PC-9 (cell line): ENCODE measurements around the gene UNC13C. TPM values are rescaled to one million over a fixed set of nuclear protein-coding genes. Genes with fewer than 3 reads are reported as not detected.

Source experiments
- BruUV-seq: library from RNA; stranded (reverse); fragments of 400-500 nt; replicated peaks from 2 replicates; lab custom pipeline; 2021; lab: Mats Ljungman, UMichigan
- CTCF ChIA-PET: fragments of 300-600 bp; sonication (Branson Sonifier 250); formaldehyde crosslinking; loops from one replicate; lab custom pipeline; 2022; ENCODE audit warnings: antibody characterized with exemption; lab: Charles Lee
- POLR2A ChIA-PET: fragments of 300-600 bp; sonication (Branson Sonifier 250); formaldehyde crosslinking; loops from one replicate; lab custom pipeline; 2022; ENCODE audit warnings: antibody characterized with exemption; ENCODE audit not compliant: unreplicated experiment; lab: Charles Lee
- DNase-seq, 2 experiments: peaks; one replicate each; pipeline versions ENCODE4 v3.0.0 to v3.0.0-alpha.2; 2015 to 2022; ENCODE audit warnings: mixed read lengths in 1 of 2
- H2AFZ ChIP-seq: fragments of 200-600 bp; sonication (generic); 2 replicates; pipeline ENCODE4 v1.8.1; 2017; ENCODE audit warnings: antibody characterized with exemption
- H3F3A ChIP-seq: fragments of 200-600 bp; sonication (generic); 2 replicates; pipeline ENCODE4 v1.8.1; 2017; ENCODE audit warnings: antibody characterized with exemption, mild to moderate bottlenecking, low read depth; ENCODE audit not compliant: insufficient read depth
- H3K27ac ChIP-seq: fragments of 200-600 bp; sonication (generic); 2 replicates; pipeline ENCODE4 v1.6.1; 2016; ENCODE audit warnings: mixed run types
- H3K27me3 ChIP-seq: fragments of 200-600 bp; sonication (generic); 2 replicates; pipeline ENCODE4 v1.6.1; 2016; ENCODE audit warnings: low read depth, mixed run types; ENCODE audit not compliant: insufficient read depth
- H3K36me3 ChIP-seq: fragments of 200-600 bp; sonication (generic); 2 replicates; pipeline ENCODE4 v1.6.1; 2016; ENCODE audit warnings: low read depth, mixed run types
- H3K4me1 ChIP-seq: fragments of 200-600 bp; sonication (generic); replicated peaks from 2 replicates; pipeline ENCODE4 v1.6.1; 2016; ENCODE audit warnings: mixed run types; ENCODE audit not compliant: insufficient read depth
- H3K4me2 ChIP-seq: fragments of 200-600 bp; sonication (generic); 2 replicates; pipeline ENCODE4 v1.6.1; 2017; ENCODE audit warnings: mixed run types
- H3K4me3 ChIP-seq: fragments of 200-600 bp; sonication (generic); 2 replicates; pipeline ENCODE4 v1.6.1; 2016; ENCODE audit warnings: mixed run types
- H3K79me2 ChIP-seq: fragments of 200-600 bp; sonication (generic); 2 replicates; pipeline ENCODE4 v1.6.1; 2017; ENCODE audit warnings: low read depth, mixed run types
- H3K9me2 ChIP-seq: fragments of 200-600 bp; sonication (generic); 2 replicates; pipeline ENCODE4 v1.8.1; 2017; ENCODE audit warnings: mild to moderate bottlenecking; ENCODE audit not compliant: insufficient read depth
- H3K9me3 ChIP-seq: fragments of 200-600 bp; sonication (generic); 2 replicates; pipeline ENCODE4 v1.8.1; 2016; ENCODE audit warnings: low read depth; ENCODE audit not compliant: insufficient read depth
- H4K20me1 ChIP-seq: fragments of 200-600 bp; sonication (generic); 2 replicates; pipeline ENCODE4 v1.8.1; 2017; ENCODE audit not compliant: insufficient read depth
- CTCF ChIP-seq: fragments of 200-600 bp; sonication (generic); conservative IDR thresholded peaks from 2 replicates; pipeline ENCODE4 v1.6.1; 2017; ENCODE audit warnings: mixed run types, antibody characterized with exemption, mild to moderate bottlenecking, moderate library complexity
- EZH2 ChIP-seq: fragments of 200-600 bp; sonication (generic); IDR thresholded peaks from 2 replicates; pipeline ENCODE4 v1.8.0; 2017; ENCODE audit warnings: antibody characterized with exemption, low read depth
- intact Hi-C: fragments of 100-400 bp; cut with micrococcal nuclease; formaldehyde crosslinking; loops from one replicate; pipeline ENCODE4 v1.10.0; 2022; ENCODE audit not compliant: unreplicated experiment
- total RNA-seq: library from RNA; stranded (reverse); gene quantifications from 2 replicates; pipeline ENCODE4 v1.2.3, GENCODE V29; 2021

UNC13C gene
- total RNA-seq, 1 experiment from 2014 or later = not detected

- Histone ChIP-seq H3K4me3 (no peak overlapping the region), H2AFZ (no peak overlapping the region), H3K27ac (no peak overlapping the region), H3F3A (no peaks in the 10 kb centered on the region), H3K9me3 (no peaks in the 10 kb centered on the region), H4K20me1 (no peaks in the 10 kb centered on the region), H3K9me2 (no peaks in the 10 kb centered on the region), H3K79me2 (no peaks in the 10 kb centered on the region), H3K4me1 (no peaks in the 10 kb centered on the region), H3K27me3 (no peaks in the 10 kb centered on the region), H3K36me3 (no peaks in the 10 kb centered on the region), H3K4me2 (no peak overlapping the region)
- DNase-seq = no peak
- CTCF ChIA-PET = no interaction called here
- BruUV-seq = no TSS peak
- POLR2A ChIA-PET = interaction anchor here (0.5 kb wide), 1 partner anchor 1090 kb away, joined by 9 read pairs; no protein-coding TSS in a partner anchor
- intact Hi-C loops = no loop called here
- TF ChIP-seq CTCF (no peak), EZH2 (no peak)
These were observed 524.3 kb downstream of the UNC13C start for GRCh38 chr15:54502416-54503075.

GRCh38 chr15:54504695-54505094, 526.5 kb downstream of the UNC13C start:
- H4K20me1 ChIP-seq = no peaks in the 10 kb centered on the region
- no peak overlapping the region for H3K4me3 ChIP-seq
- H3K27ac ChIP-seq = no peak overlapping the region
- intact Hi-C loops = no loop called here
- no peaks in the 10 kb centered on the region for H3K79me2 ChIP-seq
- no peak for DNase-seq
- no peaks in the 10 kb centered on the region for H3K9me2 ChIP-seq
- H3K27me3 ChIP-seq = no peaks in the 10 kb centered on the region
- no peak overlapping the region for H3K4me2 ChIP-seq
- ChIA-PET POLR2A (no interaction called here), CTCF (no interaction called here)
- TF ChIP-seq EZH2 = no peak
- no peak for TF ChIP-seq CTCF
- H3K36me3 ChIP-seq = no peaks in the 10 kb centered on the region
- BruUV-seq = no TSS peak
- H3F3A ChIP-seq = no peaks in the 10 kb centered on the region
- no peaks in the 10 kb centered on the region for H3K9me3 ChIP-seq
- H2AFZ ChIP-seq = no peak overlapping the region
- no peaks in the 10 kb centered on the region for H3K4me1 ChIP-seq

- TF ChIP-seq EZH2 (no peak), CTCF (no peak)
- Histone ChIP-seq H3K4me3 (no peak overlapping the region), H3K9me3 (no peaks in the 10 kb centered on the region), H3K4me2 (no peak overlapping the region), H4K20me1 (no peaks in the 10 kb centered on the region), H3K27me3 (no peaks in the 10 kb centered on the region), H3F3A (no peaks in the 10 kb centered on the region), H3K9me2 (no peaks in the 10 kb centered on the region), H3K4me1 (no peaks in the 10 kb centered on the region), H3K27ac (no peak overlapping the region), H2AFZ (no peak overlapping the region), H3K36me3 (no peaks in the 10 kb centered on the region), H3K79me2 (no peaks in the 10 kb centered on the region)
- no TSS peak for BruUV-seq
- CTCF ChIA-PET = no interaction called here
- POLR2A ChIA-PET = no interaction called here
- no peak for DNase-seq
- intact Hi-C loops = no loop called here
These were observed 528.8 kb downstream of the UNC13C start for GRCh38 chr15:54506977-54507524.
